K562 (cell line): Measurements from ENCODE around the gene SLC7A8. TPM values are rescaled to one million over a fixed set of nuclear protein-coding genes. Genes with fewer than 3 reads are reported as not detected.

Experiments
- ARID3A ChIP-seq: IDR thresholded peaks from 2 replicates; pipeline ENCODE4 v1.6.1; 2012; ENCODE audit warnings: low read depth, low read length, improper control_type of control experiment, borderline replicate concordance
- ATF3 ChIP-seq, 2 experiments: fragments of 450-650 bp in 1 of 2; sonication (generic) in 1 of 2; formaldehyde crosslinking in 1 of 2; IDR thresholded peaks in 1 of 2; conservative IDR thresholded peaks in 1 of 2; 2 replicates each; pipeline versions ENCODE4 v1.6.1 to v1.8.1; 2016 to 2023; ENCODE audit warnings: mild to moderate bottlenecking in 2 of 2, moderate library complexity in 2 of 2, inconsistent platforms in 1 of 2, missing genetic modification reagents in 1 of 2
- C11orf30 ChIP-seq: fragments of 450-650 bp; IDR thresholded peaks from 2 replicates; pipeline ENCODE4 v1.6.1; 2016; ENCODE audit warnings: low read depth, mild to moderate bottlenecking
- EP300 ChIP-seq: IDR thresholded peaks from 2 replicates; pipeline ENCODE4 v1.6.1; 2012; ENCODE audit warnings: low read length, improper control_type of control experiment
- FOXO4 ChIP-seq: fragments of 450-650 bp; formaldehyde crosslinking; IDR thresholded peaks from 2 replicates; pipeline ENCODE4 v1.4.0; 2020; ENCODE audit warnings: mild to moderate bottlenecking, moderate library complexity
- GABPA ChIP-seq: fragments of 200-800 bp; sonication (Bioruptor generic); conservative IDR thresholded peaks from 2 replicates; pipeline ENCODE4 v1.6.1; 2016; ENCODE audit warnings: low read depth, missing genetic modification characterization, missing compliant biosample characterization
- KDM2B ChIP-seq: fragments of 250-450 bp; sonication (Bioruptor Pico); IDR thresholded peaks from 2 replicates; pipeline ENCODE4 v1.8.0; 2021; ENCODE audit warnings: mild to moderate bottlenecking, moderate library complexity
- KLF16 ChIP-seq: IDR thresholded peaks from 2 replicates; pipeline ENCODE4 v1.6.1; 2016; ENCODE audit warnings: antibody characterized with exemption
- LCOR ChIP-seq: sonication (generic); formaldehyde crosslinking; IDR thresholded peaks from 2 replicates; pipeline ENCODE4 v1.8.0; 2022; ENCODE audit warnings: mild to moderate bottlenecking, missing genetic modification reagents
- MECOM ChIP-seq: fragments of 250-450 bp; sonication (Bioruptor Pico); IDR thresholded peaks from 2 replicates; pipeline ENCODE4 v1.8.0; 2022; ENCODE audit warnings: inconsistent platforms
- NBN ChIP-seq: fragments of 450-650 bp; IDR thresholded peaks from 2 replicates; pipeline ENCODE4 v1.6.1; 2016; ENCODE audit warnings: low read depth, mild to moderate bottlenecking
- NRF1 ChIP-seq, 2 experiments: fragments of 450-650 bp; IDR thresholded peaks in 1 of 2; conservative IDR thresholded peaks in 1 of 2; 2 replicates each; pipeline ENCODE4 v1.6.1; 2014; ENCODE audit warnings: mild to moderate bottlenecking in 2 of 2
- PHB ChIP-seq: fragments of 250-450 bp; sonication (Bioruptor Pico); IDR thresholded peaks from 2 replicates; pipeline ENCODE4 v1.5.0; 2021
- RAD21 ChIP-seq, 2 experiments: fragments of 250-450 bp in 1 of 2; fragments of 450-650 bp in 1 of 2; sonication (Bioruptor Pico) in 1 of 2; formaldehyde crosslinking in 1 of 2; IDR thresholded peaks in 1 of 2; conservative IDR thresholded peaks in 1 of 2; 2 replicates each; pipeline versions ENCODE4 v1.4.0 to v1.8.0; 2020 to 2022; ENCODE audit warnings: mild to moderate bottlenecking in 2 of 2, moderate library complexity in 1 of 2
- SAP30 ChIP-seq: fragments of 200-600 bp; sonication (generic); IDR thresholded peaks from 2 replicates; pipeline ENCODE4 v1.6.1; 2012; ENCODE audit warnings: borderline replicate concordance, low read depth, mild to moderate bottlenecking, moderate library complexity, low read length, control low read depth, inconsistent platforms; ENCODE audit not compliant: insufficient read depth, poor library complexity, severe bottlenecking
- SMARCA4 ChIP-seq: fragments of 450-650 bp; IDR thresholded peaks from 2 replicates; pipeline ENCODE4 v1.6.1; 2016
- SRSF3 ChIP-seq: fragments of 200-400 bp; formaldehyde crosslinking; IDR thresholded peaks from 2 replicates; pipeline ENCODE4 v1.6.1; 2016; ENCODE audit warnings: mild to moderate bottlenecking, low read length, moderate library complexity; ENCODE audit not compliant: insufficient read depth
- ZFX ChIP-seq: sonication (generic); formaldehyde crosslinking; IDR thresholded peaks from 2 replicates; pipeline ENCODE4 v1.8.0; 2022; ENCODE audit warnings: mild to moderate bottlenecking, missing genetic modification reagents, moderate library complexity
- ZNF174 ChIP-seq: fragments of 250-450 bp; sonication (Bioruptor Pico); IDR thresholded peaks from 2 replicates; pipeline ENCODE4 v1.4.0; 2020; ENCODE audit warnings: mild to moderate bottlenecking
- ZNF253 ChIP-seq: fragments of 250-450 bp; sonication (Bioruptor Pico); conservative IDR thresholded peaks from 2 replicates; pipeline ENCODE4 v1.6.1; 2021; ENCODE audit warnings: mild to moderate bottlenecking
- ZNF444 ChIP-seq: fragments of 250-450 bp; sonication (Bioruptor Pico); IDR thresholded peaks from 2 replicates; pipeline ENCODE4 v1.4.0; 2020; ENCODE audit warnings: mild to moderate bottlenecking, moderate library complexity
- ZNF445 ChIP-seq: fragments of 250-450 bp; sonication (Bioruptor Pico); IDR thresholded peaks from 2 replicates; pipeline ENCODE4 v1.4.0; 2020; ENCODE audit warnings: low read depth, mild to moderate bottlenecking, moderate library complexity
- polyA plus RNA-seq, 8 experiments: library from polyadenylated mRNA; depleted of rRNA in 4 of 8; stranded (reverse) in 5 of 8; unstranded in 3 of 8; fragments of >200 nt; fragmentation: Nextera tagmentation in 2 of 8; fragmentation: Illumina TruSeq in 1 of 8; extraction: Ambion mirVana in 2 of 8; extraction: Trizol in 1 of 8; gene quantifications; 2 replicates each; pipeline versions ENCODE4 v1.2.1 to v1.2.3, GENCODE V29; 2011 to 2014; ENCODE audit warnings: inconsistent platforms in 1 of 8, missing spikeins in 1 of 8
- total RNA-seq, 7 experiments: library from RNA; depleted of rRNA in 6 of 7; stranded (reverse); fragments of >200 nt in 6 of 7; fragmentation: Illumina TruSeq in 2 of 7; extraction: Trizol in 2 of 7; gene quantifications; 2 replicates each; pipeline versions ENCODE4 v1.2.1 to v1.2.3, GENCODE V29; 2011 to 2021; ENCODE audit warnings: low replicate concordance in 1 of 7

SLC7A8 gene
- total and polyA plus RNA-seq, 9 of the 15 experiments (the other 6 are each of a cell fraction or from before 2014, with no cell fraction given) = 2.0 to 33.0 (median 6.0) TPM

- peak; percentile 57 for TF ChIP-seq SMARCA4
- no peak for TF ChIP-seq MECOM (CRISPR knock-in tag)
- no peak for TF ChIP-seq ZNF444 (CRISPR knock-in tag)
- TF ChIP-seq KLF16 = peak; percentile 12; the same call in 1 of the 2 replicates
- 0 out of 2 replicates have a peak, but pooled peaks have one; percentile 78 for TF ChIP-seq PHB (CRISPR knock-in tag)
- 0 out of 2 replicates have a peak, but pooled peaks have one; percentile 8 for TF ChIP-seq ATF3 (IDR thresholded peaks at IDR 0.05)
- no peak for TF ChIP-seq ATF3 (CRISPR knock-in tag; conservative IDR thresholded peaks at IDR 0.05)
- TF ChIP-seq ZNF253 (CRISPR knock-in tag) = no peak
- TF ChIP-seq EP300 = peak; percentile 37; the same call in 1 of the 2 replicates
- TF ChIP-seq ARID3A = 0 out of 2 replicates have a peak, but pooled peaks have one; percentile 33
- TF ChIP-seq ZFX (CRISPR knock-in tag) = peak; percentile 46
- no peak for TF ChIP-seq ZNF445
- TF ChIP-seq GABPA (tag) = peak; percentile 94
- peak; percentile 83 to 85 for TF ChIP-seq NRF1 (conservative IDR thresholded peaks at IDR 0.05 in 1 of 2, IDR thresholded peaks at IDR 0.05 in 1 of 2)
- no peak for TF ChIP-seq RAD21 (CRISPR knock-in tag; conservative IDR thresholded peaks at IDR 0.05 in 1 of 2, IDR thresholded peaks at IDR 0.05 in 1 of 2)
- TF ChIP-seq LCOR (CRISPR knock-in tag) = peak; percentile 55
- no peak for TF ChIP-seq SRSF3
- no peak for TF ChIP-seq KDM2B (CRISPR knock-in tag)
- TF ChIP-seq SAP30 = peak; percentile 70
- TF ChIP-seq ZNF174 (CRISPR knock-in tag) = no peak
- TF ChIP-seq C11orf30 = 0 out of 2 replicates have a peak, but pooled peaks have one; percentile 9
- 0 out of 2 replicates have a peak, but pooled peaks have one; percentile 73 for TF ChIP-seq NBN
- 0 out of 2 replicates have a peak, but pooled peaks have one; percentile 56 for TF ChIP-seq FOXO4
Measured at GRCh38 chr14:23095196-23096108, 88.0 kb downstream of the SLC7A8 start, which contains the start of gene C14orf119 (continued).
